ENCODE measurements around the gene PNPLA8. TPM values are rescaled to one million over a fixed set of nuclear protein-coding genes. Genes with fewer than 3 reads are reported as not detected.

Gene PNPLA8
- total RNA-seq, 1 donor from 2014 or later = 12.1 TPM

DNA sequence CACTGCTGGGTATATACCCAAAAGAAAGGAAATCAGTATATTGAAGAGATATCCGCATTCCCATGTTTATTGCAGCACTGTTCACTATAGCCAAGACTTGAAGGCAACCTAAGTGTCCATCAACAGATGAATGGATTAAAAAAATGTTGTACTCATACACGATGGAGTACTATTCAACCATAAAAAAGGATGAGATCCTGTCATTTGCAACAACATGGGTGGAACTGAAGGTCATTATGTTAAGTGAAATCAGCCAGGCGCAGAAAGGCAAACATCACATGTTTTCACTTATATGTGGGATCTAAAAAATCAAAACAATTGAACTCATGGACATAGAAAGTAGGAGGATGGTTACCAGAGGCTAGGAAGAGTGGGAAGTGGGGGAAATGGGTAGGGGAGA, 89.0 kb downstream of the PNPLA8 start:
- no peaks in the 10 kb centered on the region for H3K27me3 Mint-ChIP-seq (ENCODE audit: low read depth)
- peaks cover 9% of the 10 kb centered on the region for H3K36me3 Mint-ChIP-seq (ENCODE audit: low read depth)
- no peak overlapping the region for H3K27ac Mint-ChIP-seq (ENCODE audit: unreplicated experiment)
- DNase-seq (ENCODE audit: low read depth, low spot score) = no peak
- H3K4me1 Mint-ChIP-seq = peaks cover 11% of the 10 kb centered on the region
- TF ChIP-seq, protein P1, sequence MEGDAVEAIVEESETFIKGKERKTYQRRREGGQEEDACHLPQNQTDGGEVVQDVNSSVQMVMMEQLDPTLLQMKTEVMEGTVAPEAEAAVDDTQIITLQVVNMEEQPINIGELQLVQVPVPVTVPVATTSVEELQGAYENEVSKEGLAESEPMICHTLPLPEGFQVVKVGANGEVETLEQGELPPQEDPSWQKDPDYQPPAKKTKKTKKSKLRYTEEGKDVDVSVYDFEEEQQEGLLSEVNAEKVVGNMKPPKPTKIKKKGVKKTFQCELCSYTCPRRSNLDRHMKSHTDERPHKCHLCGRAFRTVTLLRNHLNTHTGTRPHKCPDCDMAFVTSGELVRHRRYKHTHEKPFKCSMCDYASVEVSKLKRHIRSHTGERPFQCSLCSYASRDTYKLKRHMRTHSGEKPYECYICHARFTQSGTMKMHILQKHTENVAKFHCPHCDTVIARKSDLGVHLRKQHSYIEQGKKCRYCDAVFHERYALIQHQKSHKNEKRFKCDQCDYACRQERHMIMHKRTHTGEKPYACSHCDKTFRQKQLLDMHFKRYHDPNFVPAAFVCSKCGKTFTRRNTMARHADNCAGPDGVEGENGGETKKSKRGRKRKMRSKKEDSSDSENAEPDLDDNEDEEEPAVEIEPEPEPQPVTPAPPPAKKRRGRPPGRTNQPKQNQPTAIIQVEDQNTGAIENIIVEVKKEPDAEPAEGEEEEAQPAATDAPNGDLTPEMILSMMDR (conservative IDR thresholded peaks at IDR 0.05) = no peak
- H3K4me3 Mint-ChIP-seq = no peak overlapping the region
- H3K9me3 Mint-ChIP-seq = peaks cover 6% of the 10 kb centered on the region

DNA sequence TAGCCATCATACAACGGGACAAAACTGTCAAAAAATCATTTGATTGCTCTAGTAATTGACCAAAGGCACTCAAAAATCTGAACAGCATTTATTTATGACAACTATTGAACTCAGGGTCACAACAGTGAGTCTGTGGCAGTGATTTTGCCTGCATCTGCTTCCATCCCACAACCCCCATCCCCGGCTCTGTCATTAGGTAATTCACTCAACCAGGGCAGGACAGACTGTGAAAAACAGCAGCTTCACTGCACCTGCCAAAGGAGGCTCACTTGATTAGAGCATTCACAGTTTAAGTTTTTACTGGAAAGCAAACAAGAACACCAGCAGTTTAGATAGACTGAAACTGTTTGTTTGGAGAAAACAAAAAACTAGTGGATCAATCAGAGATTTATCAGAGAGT, 91.9 kb downstream of the PNPLA8 start:
- Mint-ChIP-seq H3K27me3 (ENCODE audit: low read depth) (no peaks in the 10 kb centered on the region), H3K36me3 (ENCODE audit: low read depth) (peaks cover 9% of the 10 kb centered on the region), H3K9me3 (peaks cover 6% of the 10 kb centered on the region), H3K4me3 (no peak overlapping the region), H3K27ac (ENCODE audit: unreplicated experiment) (no peak overlapping the region), H3K4me1 (peaks cover 25% of the 10 kb centered on the region)
- no peak for DNase-seq (ENCODE audit: low read depth, low spot score)
- TF ChIP-seq, protein P1 (conservative IDR thresholded peaks at IDR 0.05) = no peak

DNA sequence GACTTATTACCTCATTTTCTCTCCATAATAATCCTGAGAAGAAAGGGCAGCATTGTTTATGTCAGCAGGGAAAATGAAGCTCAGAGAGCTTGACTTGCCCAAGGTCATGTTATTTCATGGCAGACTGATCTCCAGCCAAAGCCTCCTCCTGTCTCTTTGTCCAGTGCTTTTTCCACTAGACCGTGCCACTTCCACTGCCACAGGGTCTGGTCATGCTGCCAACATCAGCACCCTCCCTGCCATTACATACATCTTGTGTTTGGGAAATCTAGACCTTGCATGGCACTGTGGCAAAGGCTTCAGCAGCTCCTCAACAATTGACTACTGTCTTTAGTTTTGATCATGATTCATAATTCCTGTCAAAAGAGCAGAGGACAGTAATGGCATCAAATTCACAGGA, 94.8 kb downstream of the PNPLA8 start:
- peaks cover 44% of the 10 kb centered on the region for H3K4me1 Mint-ChIP-seq

DNA sequence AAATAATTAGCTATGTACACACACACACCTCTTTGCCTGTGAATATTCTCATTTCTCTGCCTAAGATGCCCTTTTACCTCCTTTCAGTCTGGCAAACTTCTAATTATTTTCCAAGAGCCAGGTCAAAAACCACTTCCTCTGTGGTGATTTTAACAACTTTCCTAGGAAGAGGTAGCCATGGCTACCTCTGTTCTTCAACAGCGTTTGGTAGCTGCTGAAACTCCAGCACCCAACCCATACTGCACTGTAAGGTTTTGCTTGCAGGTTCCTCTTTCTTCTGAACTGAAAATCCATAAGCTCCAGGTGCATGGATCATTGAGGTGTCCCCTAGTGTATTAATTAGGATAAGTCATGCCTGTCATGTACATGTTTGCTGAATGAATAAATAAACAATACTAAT, 95.3 kb downstream of the PNPLA8 start:
- Mint-ChIP-seq H3K9me3 (peaks cover 3% of the 10 kb centered on the region), H3K27me3 (ENCODE audit: low read depth) (no peaks in the 10 kb centered on the region), H3K27ac (ENCODE audit: unreplicated experiment) (no peak overlapping the region), H3K4me3 (no peak overlapping the region), H3K4me1 (peaks cover 44% of the 10 kb centered on the region), H3K36me3 (ENCODE audit: low read depth) (peaks cover 5% of the 10 kb centered on the region)
- DNase-seq (ENCODE audit: low read depth, low spot score) = no peak
- TF ChIP-seq, protein P1 (conservative IDR thresholded peaks at IDR 0.05) = no peak

More for the DNA sequence above, 94.8 kb downstream of the PNPLA8 start:
- H3K9me3 Mint-ChIP-seq = peaks cover 3% of the 10 kb centered on the region
- no peaks in the 10 kb centered on the region for H3K27me3 Mint-ChIP-seq (ENCODE audit: low read depth)
- DNase-seq (ENCODE audit: low read depth, low spot score) = no peak
- peaks cover 5% of the 10 kb centered on the region for H3K36me3 Mint-ChIP-seq (ENCODE audit: low read depth)
- peak overlapping the region; percentile 5 for H3K4me3 Mint-ChIP-seq
- TF ChIP-seq, protein P1 (conservative IDR thresholded peaks at IDR 0.05) = no peak
- H3K27ac Mint-ChIP-seq (ENCODE audit: unreplicated experiment) = no peak overlapping the region

DNA sequence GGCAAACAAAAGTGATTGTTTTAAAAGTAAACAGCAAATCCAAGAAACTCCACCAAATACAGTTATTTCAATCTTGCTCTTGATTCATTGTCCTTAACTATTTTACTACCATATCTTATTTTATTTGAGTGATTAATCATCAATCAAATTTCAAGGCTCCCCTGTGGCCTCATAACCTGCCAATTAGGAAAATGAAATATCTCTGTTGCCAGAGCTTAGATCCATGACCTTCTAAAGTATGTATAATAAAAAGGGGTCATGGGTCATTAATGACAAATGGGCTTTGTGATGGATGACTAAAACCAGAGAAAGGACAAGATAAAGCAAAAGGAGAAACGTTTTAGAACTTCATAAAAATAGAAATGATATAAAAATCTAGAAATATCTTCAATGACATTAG, 98.2 kb downstream of the PNPLA8 start:
- Mint-ChIP-seq H3K4me1 (peaks cover 39% of the 10 kb centered on the region), H3K36me3 (ENCODE audit: low read depth) (no peaks in the 10 kb centered on the region), H3K4me3 (no peak overlapping the region), H3K27me3 (ENCODE audit: low read depth) (no peaks in the 10 kb centered on the region), H3K27ac (ENCODE audit: unreplicated experiment) (no peak overlapping the region), H3K9me3 (no peaks in the 10 kb centered on the region)
- DNase-seq (ENCODE audit: low read depth, low spot score) = no peak
- TF ChIP-seq, protein P1 (conservative IDR thresholded peaks at IDR 0.05) = no peak
